Astrocyte (in vitro differentiated cells and primary cell): ENCODE measurements around the gene NRGN.

Experiments
- CTCF ChIP-seq: IDR thresholded peaks from 2 replicates; pipeline ENCODE4 v1.5.1; 2011; ENCODE audit warnings: low read depth, mild to moderate bottlenecking, inconsistent platforms, low read length, moderate library complexity; ENCODE audit not compliant: insufficient read depth
- EZH2 ChIP-seq: IDR thresholded peaks from 2 replicates; pipeline ENCODE4 v1.6.1; 2012; ENCODE audit warnings: mild to moderate bottlenecking, low read length, inconsistent platforms; ENCODE audit not compliant: insufficient read depth

- TF ChIP-seq CTCF = no peak
- TF ChIP-seq EZH2 = no peak
Measured at GRCh38 chr11:124700028-124700427, 39.7 kb upstream of the NRGN start.
